GM10266 (cell line): ENCODE measurements around the gene LRPAP1.

ENCODE experiments used
- DNase-seq: peaks from one replicate; pipeline ENCODE4 v3.0.0; 2012; ENCODE audit errors: extremely low spot score
- TF ChIP-seq, protein P1 (sequence below): IDR thresholded peaks from 2 replicates; pipeline ENCODE4 v1.5.1; 2012; ENCODE audit warnings: mild to moderate bottlenecking, low read depth; ENCODE audit not compliant: control insufficient read depth, insufficient read depth; ENCODE audit errors: missing control alignments

Gene LRPAP1

GRCh38 chr4:3473181-3473950, 58.9 kb downstream of the LRPAP1 start:
- DNase-seq, result no peak

GRCh38 chr4:3472411-3473141, 59.6 kb downstream of the LRPAP1 start:
- no peak for DNase-seq
- TF ChIP-seq, protein P1, sequence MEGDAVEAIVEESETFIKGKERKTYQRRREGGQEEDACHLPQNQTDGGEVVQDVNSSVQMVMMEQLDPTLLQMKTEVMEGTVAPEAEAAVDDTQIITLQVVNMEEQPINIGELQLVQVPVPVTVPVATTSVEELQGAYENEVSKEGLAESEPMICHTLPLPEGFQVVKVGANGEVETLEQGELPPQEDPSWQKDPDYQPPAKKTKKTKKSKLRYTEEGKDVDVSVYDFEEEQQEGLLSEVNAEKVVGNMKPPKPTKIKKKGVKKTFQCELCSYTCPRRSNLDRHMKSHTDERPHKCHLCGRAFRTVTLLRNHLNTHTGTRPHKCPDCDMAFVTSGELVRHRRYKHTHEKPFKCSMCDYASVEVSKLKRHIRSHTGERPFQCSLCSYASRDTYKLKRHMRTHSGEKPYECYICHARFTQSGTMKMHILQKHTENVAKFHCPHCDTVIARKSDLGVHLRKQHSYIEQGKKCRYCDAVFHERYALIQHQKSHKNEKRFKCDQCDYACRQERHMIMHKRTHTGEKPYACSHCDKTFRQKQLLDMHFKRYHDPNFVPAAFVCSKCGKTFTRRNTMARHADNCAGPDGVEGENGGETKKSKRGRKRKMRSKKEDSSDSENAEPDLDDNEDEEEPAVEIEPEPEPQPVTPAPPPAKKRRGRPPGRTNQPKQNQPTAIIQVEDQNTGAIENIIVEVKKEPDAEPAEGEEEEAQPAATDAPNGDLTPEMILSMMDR, result no peak

More at GRCh38 chr4:3473181-3473950, 58.9 kb downstream of the LRPAP1 start:
- TF ChIP-seq, protein P1, result no peak

GRCh38 chr4:3471886-3472285, 60.3 kb downstream of the LRPAP1 start:
- no peak for DNase-seq
- TF ChIP-seq, protein P1, result no peak

- DNase-seq, result no peak
- TF ChIP-seq, protein P1, result no peak
These were observed 61.0 kb downstream of the LRPAP1 start for GRCh38 chr4:3471098-3471760.

GRCh38 chr4:3470244-3471097, 61.8 kb downstream of the LRPAP1 start:
- TF ChIP-seq, protein P1, result no peak
- no peak for DNase-seq

GRCh38 chr4:3469386-3470243, 62.6 kb downstream of the LRPAP1 start:
- TF ChIP-seq, protein P1, result no peak
- DNase-seq, result no peak
